Suprapubic skin (tissue), 4 donors: ENCODE data around the gene IRX1. TPM values are rescaled to one million over a fixed set of nuclear protein-coding genes. Genes with fewer than 3 reads are reported as not detected.

Experiments used
- DNase-seq, 2 donors: peaks; one replicate each; pipeline ENCODE4 v3.0.0-alpha.2; 2019; ENCODE audit warnings: low spot score in 2 of 2
- H3K27ac ChIP-seq: fragments of 200-600 bp; sonication (generic); one replicate; pipeline ENCODE4 v1.5.1; 2019
- H3K27me3 ChIP-seq: fragments of 200-600 bp; sonication (generic); one replicate; pipeline ENCODE4 v1.5.1; 2019
- H3K36me3 ChIP-seq: fragments of 200-600 bp; sonication (generic); one replicate; pipeline ENCODE4 v1.5.1; 2019
- H3K4me1 ChIP-seq: fragments of 200-600 bp; sonication (generic); one replicate; pipeline ENCODE4 v1.5.1; 2019
- H3K4me3 ChIP-seq: fragments of 200-600 bp; sonication (generic); one replicate; pipeline ENCODE4 v1.5.1; 2019; ENCODE audit warnings: mild to moderate bottlenecking
- H3K9me3 ChIP-seq: fragments of 200-600 bp; sonication (generic); one replicate; pipeline ENCODE4 v1.5.1; 2019
- CTCF ChIP-seq, 2 donors: fragments of 200-600 bp in 1 of 2; fragments of 450-650 bp in 1 of 2; sonication (generic) in 1 of 2; IDR thresholded peaks; one replicate each; pipeline ENCODE4 v1.5.1; 2016 to 2019; ENCODE audit warnings: antibody characterized with exemption in 2 of 2, mild to moderate bottlenecking in 1 of 2, moderate library complexity in 1 of 2
- EP300 ChIP-seq: sonication (generic); formaldehyde crosslinking; IDR thresholded peaks from one replicate; pipeline ENCODE4 v1.6.1; 2017; ENCODE audit warnings: antibody characterized with exemption
- POLR2A ChIP-seq, 2 donors: fragments of 450-650 bp; IDR thresholded peaks; one replicate each; pipeline ENCODE4 v1.6.1; 2017; ENCODE audit warnings: antibody characterized with exemption in 2 of 2, mild to moderate bottlenecking in 2 of 2, moderate library complexity in 2 of 2
- POLR2AphosphoS5 ChIP-seq, 3 donors: sonication (generic); formaldehyde crosslinking; IDR thresholded peaks; one replicate each; pipeline ENCODE4 v1.6.1; 2017; ENCODE audit warnings: antibody characterized with exemption in 3 of 3
- WGBS: methylation state at CpG from one replicate; pipeline ENCODE4 v1.1.5; 2018; 5-methylcytosine and 5-hydroxymethylcytosine counted together
- total RNA-seq, 4 donors: library from RNA; depleted of rRNA; stranded (reverse); fragments of >200 nt; gene quantifications; one replicate each; pipeline ENCODE4 v1.1.0, GENCODE V29; 2016

The IRX1 gene
- total RNA-seq, 4 donors from 2014 or later = 4.2 to 7.9 (median 6.3) TPM

GRCh38 chr5:3606121-3606831 is 10.6 kb downstream of the IRX1 start:
- H3K27ac ChIP-seq = peak overlapping the region; percentile 66
- no peaks in the 10 kb centered on the region for H3K9me3 ChIP-seq
- peaks cover 19% of the 10 kb centered on the region for H3K27me3 ChIP-seq
- no peaks in the 10 kb centered on the region for H3K36me3 ChIP-seq
- no peak for TF ChIP-seq EP300
- no peak for TF ChIP-seq CTCF (IDR thresholded peaks at IDR 0.05)
- no peak for TF ChIP-seq POLR2A (IDR thresholded peaks at IDR 0.05)
- no peak for TF ChIP-seq POLR2AphosphoS5 (IDR thresholded peaks at IDR 0.05)
- H3K4me3 ChIP-seq = no peak overlapping the region
- DNase-seq = peak in 1 of 2 donors; percentile 81
- peaks cover 10% of the 10 kb centered on the region for H3K4me1 ChIP-seq
- 49% methylated on average over 45 of the region's 50 CpGs for WGBS

- no peak for TF ChIP-seq POLR2AphosphoS5 (IDR thresholded peaks at IDR 0.05)
- no peak for TF ChIP-seq CTCF (IDR thresholded peaks at IDR 0.05)
- no peak for TF ChIP-seq EP300
- TF ChIP-seq POLR2A (IDR thresholded peaks at IDR 0.05) = no peak
- DNase-seq = peak in 1 of 2 donors; percentile 50
- Histone ChIP-seq H3K27ac (no peak overlapping the region), H3K9me3 (no peaks in the 10 kb centered on the region), H3K36me3 (no peaks in the 10 kb centered on the region), H3K4me1 (peaks cover 5% of the 10 kb centered on the region), H3K4me3 (no peak overlapping the region), H3K27me3 (peaks cover 14% of the 10 kb centered on the region)
- 76% methylated on average over 11 of the region's 11 CpGs for WGBS
Measured at GRCh38 chr5:3607541-3608181, 12.0 kb downstream of the IRX1 start.

GRCh38 chr5:3609120-3609681 is 13.6 kb downstream of the IRX1 start:
- Histone ChIP-seq H3K27ac (no peak overlapping the region), H3K4me3 (no peak overlapping the region), H3K4me1 (peaks cover 4% of the 10 kb centered on the region), H3K36me3 (no peaks in the 10 kb centered on the region), H3K9me3 (no peaks in the 10 kb centered on the region), H3K27me3 (peaks cover 5% of the 10 kb centered on the region)
- WGBS = 81% methylated on average over 18 of the region's 18 CpGs
- peak in 1 of 2 donors; percentile 74 for DNase-seq
- TF ChIP-seq EP300 (no peak), CTCF (IDR thresholded peaks at IDR 0.05) (no peak), POLR2AphosphoS5 (IDR thresholded peaks at IDR 0.05) (no peak), POLR2A (IDR thresholded peaks at IDR 0.05) (no peak)

GRCh38 chr5:3612591-3613042 is 17.0 kb downstream of the IRX1 start:
- Histone ChIP-seq H3K36me3 (no peaks in the 10 kb centered on the region), H3K27ac (no peak overlapping the region), H3K4me1 (peaks cover 4% of the 10 kb centered on the region), H3K9me3 (no peaks in the 10 kb centered on the region), H3K27me3 (no peaks in the 10 kb centered on the region), H3K4me3 (no peak overlapping the region)
- DNase-seq = no peak
- no peak for TF ChIP-seq POLR2AphosphoS5 (IDR thresholded peaks at IDR 0.05)
- no peak for TF ChIP-seq CTCF (IDR thresholded peaks at IDR 0.05)
- TF ChIP-seq EP300 = no peak
- no peak for TF ChIP-seq POLR2A (IDR thresholded peaks at IDR 0.05)
- 53% methylated on average over 5 of the region's 5 CpGs for WGBS

- no peaks in the 10 kb centered on the region for H3K9me3 ChIP-seq
- no peak overlapping the region for H3K27ac ChIP-seq
- no peaks in the 10 kb centered on the region for H3K27me3 ChIP-seq
- no peaks in the 10 kb centered on the region for H3K36me3 ChIP-seq
- 73% methylated on average over 7 of the region's 10 CpGs for WGBS
- H3K4me3 ChIP-seq = no peak overlapping the region
- H3K4me1 ChIP-seq = peaks cover 4% of the 10 kb centered on the region
- no peak for DNase-seq
- no peak for TF ChIP-seq EP300
- TF ChIP-seq POLR2A (IDR thresholded peaks at IDR 0.05) = no peak
- no peak for TF ChIP-seq CTCF (IDR thresholded peaks at IDR 0.05)
- TF ChIP-seq POLR2AphosphoS5 (IDR thresholded peaks at IDR 0.05) = no peak
Measured at GRCh38 chr5:3613726-3614125, 18.1 kb downstream of the IRX1 start.
